Astrocyte (in vitro differentiated cells and primary cell): ENCODE data around the gene SIN3B. TPM values are rescaled to one million over a fixed set of nuclear protein-coding genes. Genes with fewer than 3 reads are reported as not detected.
A peak's percentile ranks its signal among the peaks of the same experiment; 100 is the strongest.

Source experiments
- DNase-seq: peaks from one replicate; pipeline ENCODE4 v3.0.0-alpha.2; 2010; ENCODE audit warnings: low read depth
- FAIRE-seq: peaks from 2 replicates; lab custom pipeline; 2011; peaks lifted over from hg19 to GRCh38; lab: Jason Lieb, UNC
- H2AFZ ChIP-seq: 2 replicates; pipeline ENCODE4 v1.6.0; 2012; ENCODE audit warnings: low read depth, low read length, inconsistent platforms
- H3K27ac ChIP-seq: 2 replicates; pipeline ENCODE4 v1.5.1; 2011; ENCODE audit warnings: low read depth, low read length, inconsistent platforms
- H3K27me3 ChIP-seq: 2 replicates; pipeline ENCODE4 v1.6.0; 2011; ENCODE audit warnings: low read length, inconsistent platforms; ENCODE audit not compliant: insufficient read depth
- H3K36me3 ChIP-seq: 2 replicates; pipeline ENCODE4 v1.5.1; 2011; ENCODE audit warnings: low read length, inconsistent platforms; ENCODE audit not compliant: insufficient read depth
- H3K4me1 ChIP-seq: 2 replicates; pipeline ENCODE4 v1.5.1; 2011; ENCODE audit warnings: low read length, inconsistent platforms; ENCODE audit not compliant: insufficient read depth
- H3K4me2 ChIP-seq: 2 replicates; pipeline ENCODE4 v1.6.0; 2012; ENCODE audit warnings: low read length, inconsistent platforms
- H3K4me3 ChIP-seq: 2 replicates; pipeline ENCODE4 v1.5.1; 2011; ENCODE audit warnings: low read depth, mild to moderate bottlenecking, low read length, inconsistent platforms; ENCODE audit not compliant: insufficient read depth
- H3K79me2 ChIP-seq: 2 replicates; pipeline ENCODE4 v1.6.0; 2012; ENCODE audit warnings: mild to moderate bottlenecking, low read length, inconsistent platforms; ENCODE audit not compliant: insufficient read depth
- H3K9ac ChIP-seq: 2 replicates; pipeline ENCODE4 v1.6.0; 2012; ENCODE audit warnings: mild to moderate bottlenecking, low read length, inconsistent platforms
- H3K9me3 ChIP-seq: 2 replicates; pipeline ENCODE4 v1.5.1; 2012; ENCODE audit warnings: low read depth, mild to moderate bottlenecking, low read length, inconsistent platforms; ENCODE audit not compliant: insufficient read depth
- H4K20me1 ChIP-seq: 2 replicates; pipeline ENCODE4 v1.6.0; 2012; ENCODE audit warnings: low read length, inconsistent platforms; ENCODE audit not compliant: insufficient read depth
- H3K27ac Mint-ChIP-seq: one replicate; pipeline ENCODE4 v1.8.0; 2021; ENCODE audit warnings: mild to moderate bottlenecking, mixed read lengths; ENCODE audit not compliant: unreplicated experiment
- H3K27me3 Mint-ChIP-seq: one replicate; pipeline ENCODE4 v1.8.0; 2021; ENCODE audit warnings: low read depth, mixed read lengths; ENCODE audit not compliant: unreplicated experiment
- H3K36me3 Mint-ChIP-seq: one replicate; pipeline ENCODE4 v1.8.0; 2021; ENCODE audit warnings: low read depth, mixed read lengths; ENCODE audit not compliant: unreplicated experiment
- H3K4me1 Mint-ChIP-seq: one replicate; pipeline ENCODE4 v1.8.0; 2021; ENCODE audit warnings: low read depth, mixed read lengths; ENCODE audit not compliant: unreplicated experiment
- H3K4me3 Mint-ChIP-seq: one replicate; pipeline ENCODE4 v1.8.0; 2021; ENCODE audit warnings: mild to moderate bottlenecking, moderate library complexity, mixed read lengths; ENCODE audit not compliant: unreplicated experiment
- H3K9me3 Mint-ChIP-seq: one replicate; pipeline ENCODE4 v1.8.0; 2021; ENCODE audit warnings: mild to moderate bottlenecking, mixed read lengths; ENCODE audit not compliant: unreplicated experiment
- EZH2 ChIP-seq: IDR thresholded peaks from 2 replicates; pipeline ENCODE4 v1.6.1; 2012; ENCODE audit warnings: mild to moderate bottlenecking, low read length, inconsistent platforms; ENCODE audit not compliant: insufficient read depth
- total RNA-seq: library from RNA; stranded (reverse); gene quantifications from 2 replicates; pipeline ENCODE4 v1.2.1, GENCODE V29; 2021
- TF ChIP-seq, protein P1 (sequence below): IDR thresholded peaks from 2 replicates; pipeline ENCODE4 v1.5.1; 2011; ENCODE audit warnings: low read depth, mild to moderate bottlenecking, inconsistent platforms, low read length, moderate library complexity; ENCODE audit not compliant: insufficient read depth

SIN3B gene
- total RNA-seq, 1 donor from 2014 or later, result 86.1 TPM

DNA sequence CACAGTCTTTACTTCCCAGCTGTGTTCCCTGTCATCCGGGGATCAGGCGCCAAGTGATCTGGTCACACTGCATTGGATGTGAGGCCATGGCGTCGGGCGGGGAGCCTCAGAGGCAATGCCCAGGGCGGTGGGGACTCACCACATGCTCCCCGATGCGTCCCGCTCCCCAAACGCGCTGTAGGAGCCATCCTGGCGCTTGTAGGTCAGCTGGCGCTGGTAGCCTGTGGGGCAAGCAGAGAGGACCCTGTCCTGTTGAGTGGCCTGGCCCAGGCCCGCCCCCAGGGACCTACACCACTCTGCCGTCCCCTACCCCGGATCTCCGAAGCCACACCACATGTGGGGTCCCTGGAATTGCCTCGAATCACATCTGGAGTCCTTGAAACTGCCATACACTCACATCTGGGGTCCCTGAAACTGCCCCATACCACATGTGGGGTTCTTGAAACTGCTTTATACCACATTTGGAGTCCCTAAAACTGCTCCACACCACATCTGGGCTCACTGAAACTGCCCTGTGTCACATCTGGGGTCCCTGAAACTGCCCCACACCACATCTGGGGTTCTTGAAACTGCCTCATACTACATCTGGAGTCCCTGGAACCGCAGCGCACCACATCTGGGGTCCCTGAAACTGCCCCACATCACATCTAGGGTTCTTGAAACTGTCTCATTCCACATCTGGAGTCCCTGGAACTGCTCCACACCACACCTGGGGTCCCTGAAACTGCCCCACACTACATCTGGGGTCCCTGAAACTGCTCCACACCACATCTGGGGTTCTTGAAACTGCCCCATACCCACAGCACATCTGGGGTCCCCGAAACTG, 92.8 kb downstream of the SIN3B start:
- no peak for FAIRE-seq
- H3K4me3 Mint-ChIP-seq, result peak overlapping the region; percentile 27
- Histone ChIP-seq H4K20me1 (no peaks in the 10 kb centered on the region), H2AFZ (no peak overlapping the region), H3K36me3 (no peaks in the 10 kb centered on the region), H3K27me3 (no peaks in the 10 kb centered on the region), H3K9ac (no peak overlapping the region), H3K4me2 (no peak overlapping the region), H3K27ac (no peak overlapping the region), H3K79me2 (no peaks in the 10 kb centered on the region), H3K4me3 (no peak overlapping the region), H3K4me1 (peaks cover 5% of the 10 kb centered on the region), H3K9me3 (peaks cover 7% of the 10 kb centered on the region)
- no peak overlapping the region for H3K27ac Mint-ChIP-seq
- H3K4me1 Mint-ChIP-seq, result no peaks in the 10 kb centered on the region
- no peak for DNase-seq
- peaks cover 13% of the 10 kb centered on the region for H3K9me3 Mint-ChIP-seq
- no peak for TF ChIP-seq EZH2
- TF ChIP-seq, protein P1, sequence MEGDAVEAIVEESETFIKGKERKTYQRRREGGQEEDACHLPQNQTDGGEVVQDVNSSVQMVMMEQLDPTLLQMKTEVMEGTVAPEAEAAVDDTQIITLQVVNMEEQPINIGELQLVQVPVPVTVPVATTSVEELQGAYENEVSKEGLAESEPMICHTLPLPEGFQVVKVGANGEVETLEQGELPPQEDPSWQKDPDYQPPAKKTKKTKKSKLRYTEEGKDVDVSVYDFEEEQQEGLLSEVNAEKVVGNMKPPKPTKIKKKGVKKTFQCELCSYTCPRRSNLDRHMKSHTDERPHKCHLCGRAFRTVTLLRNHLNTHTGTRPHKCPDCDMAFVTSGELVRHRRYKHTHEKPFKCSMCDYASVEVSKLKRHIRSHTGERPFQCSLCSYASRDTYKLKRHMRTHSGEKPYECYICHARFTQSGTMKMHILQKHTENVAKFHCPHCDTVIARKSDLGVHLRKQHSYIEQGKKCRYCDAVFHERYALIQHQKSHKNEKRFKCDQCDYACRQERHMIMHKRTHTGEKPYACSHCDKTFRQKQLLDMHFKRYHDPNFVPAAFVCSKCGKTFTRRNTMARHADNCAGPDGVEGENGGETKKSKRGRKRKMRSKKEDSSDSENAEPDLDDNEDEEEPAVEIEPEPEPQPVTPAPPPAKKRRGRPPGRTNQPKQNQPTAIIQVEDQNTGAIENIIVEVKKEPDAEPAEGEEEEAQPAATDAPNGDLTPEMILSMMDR, result no peak
- no peaks in the 10 kb centered on the region for H3K36me3 Mint-ChIP-seq
- peaks cover 5% of the 10 kb centered on the region for H3K27me3 Mint-ChIP-seq

DNA sequence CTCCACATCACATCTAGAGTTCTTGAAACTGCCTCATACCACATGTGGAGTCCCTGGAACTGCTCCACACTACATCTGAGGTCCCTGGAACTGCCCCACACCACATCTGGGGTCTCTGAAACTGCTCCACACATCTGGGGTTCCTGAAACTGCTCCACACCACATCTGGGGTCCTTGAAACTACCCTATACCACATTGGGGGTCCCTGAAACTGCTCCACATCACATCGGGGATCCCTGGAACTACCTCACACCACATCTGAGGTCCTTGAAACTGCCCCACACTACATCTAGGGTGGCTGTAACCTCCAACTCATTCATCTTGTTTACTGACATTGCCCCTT, 93.4 kb downstream of the SIN3B start:
- Histone ChIP-seq H3K4me3 (no peak overlapping the region), H3K79me2 (no peaks in the 10 kb centered on the region), H3K27ac (no peak overlapping the region), H3K36me3 (no peaks in the 10 kb centered on the region), H4K20me1 (no peaks in the 10 kb centered on the region), H3K9ac (no peak overlapping the region), H3K4me1 (peaks cover 5% of the 10 kb centered on the region), H3K4me2 (no peak overlapping the region), H3K27me3 (no peaks in the 10 kb centered on the region), H3K9me3 (peaks cover 7% of the 10 kb centered on the region), H2AFZ (no peak overlapping the region)
- Mint-ChIP-seq H3K36me3 (no peaks in the 10 kb centered on the region), H3K4me3 (no peak overlapping the region), H3K27ac (no peak overlapping the region), H3K9me3 (peaks cover 15% of the 10 kb centered on the region), H3K4me1 (no peaks in the 10 kb centered on the region), H3K27me3 (peaks cover 5% of the 10 kb centered on the region)
- FAIRE-seq (no peak), DNase-seq (no peak)
- TF ChIP-seq, protein P1, result no peak
- TF ChIP-seq EZH2, result no peak

DNA sequence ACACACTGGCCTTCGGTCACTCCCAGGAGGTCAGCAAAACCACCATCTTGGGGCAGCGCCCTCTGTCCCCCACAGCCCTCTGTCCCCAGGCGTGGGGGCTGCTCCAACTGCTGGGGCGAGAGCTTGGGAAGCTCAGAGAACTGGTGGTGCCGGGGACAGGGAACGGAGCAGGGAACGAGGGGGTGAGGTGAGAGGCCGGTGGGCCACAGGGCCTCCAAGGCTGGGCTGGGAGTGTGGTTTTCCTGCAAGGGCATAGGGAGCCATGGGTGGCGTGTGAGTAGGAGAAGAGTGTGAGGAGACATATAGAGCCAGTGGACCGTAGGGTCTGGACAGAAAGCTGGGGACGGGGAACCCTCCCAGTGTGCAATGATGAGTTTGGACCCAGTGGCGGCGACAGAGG, 93.8 kb downstream of the SIN3B start:
- Mint-ChIP-seq H3K27ac (no peak overlapping the region), H3K4me3 (no peak overlapping the region), H3K27me3 (peaks cover 6% of the 10 kb centered on the region), H3K9me3 (peaks cover 15% of the 10 kb centered on the region), H3K36me3 (no peaks in the 10 kb centered on the region), H3K4me1 (no peaks in the 10 kb centered on the region)
- Histone ChIP-seq H3K4me1 (peaks cover 5% of the 10 kb centered on the region), H3K9ac (no peak overlapping the region), H4K20me1 (no peaks in the 10 kb centered on the region), H2AFZ (no peak overlapping the region), H3K4me2 (no peak overlapping the region), H3K27ac (no peak overlapping the region), H3K4me3 (no peak overlapping the region), H3K27me3 (no peaks in the 10 kb centered on the region), H3K79me2 (no peaks in the 10 kb centered on the region), H3K36me3 (no peaks in the 10 kb centered on the region), H3K9me3 (peaks cover 7% of the 10 kb centered on the region)
- no peak for TF ChIP-seq EZH2
- TF ChIP-seq, protein P1, result no peak
- FAIRE-seq (no peak), DNase-seq (no peak)
